ENCODE data around the gene GRHL1.
"Not testable (repeated sequence)": the region's sequence is repeated elsewhere in the genome, so short reads cannot be mapped to it uniquely, and the experiment has no call there.

Gene GRHL1

DNA sequence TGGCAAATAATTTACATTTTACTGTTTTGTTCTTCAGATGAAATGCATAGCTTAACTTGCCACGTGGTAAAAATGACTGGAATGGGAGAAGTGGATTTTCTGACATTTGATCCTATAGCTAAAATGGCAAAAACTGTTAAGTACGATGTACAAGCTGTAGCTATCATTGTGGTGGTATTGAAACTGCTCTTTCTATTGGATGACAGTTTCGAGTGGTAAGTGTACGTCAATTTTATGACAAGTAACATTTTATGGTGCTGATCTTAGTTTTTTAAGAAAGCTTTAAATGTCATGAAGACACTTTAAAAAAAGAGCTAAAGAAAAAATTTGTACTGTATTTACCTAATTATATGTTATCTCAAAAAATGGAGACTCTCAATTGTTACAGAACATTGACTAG is 40.8 kb upstream of the GRHL1 start:
- DNase-seq, result no peak
- no peaks in the 10 kb centered on the region for H3K27me3 ChIP-seq
- H3K9me3 ChIP-seq, result no peaks in the 10 kb centered on the region
- H3K4me1 ChIP-seq, result no peaks in the 10 kb centered on the region
- peaks cover 19 to 20% (median 19%) of the 10 kb centered on the region in 3 donors for H3K36me3 ChIP-seq
- H3K4me3 ChIP-seq, result no peak overlapping the region
- intact Hi-C loops (cut with DNase I; ENCODE audit: low total_unique reads), result no loop called here
- TF ChIP-seq, protein P1, sequence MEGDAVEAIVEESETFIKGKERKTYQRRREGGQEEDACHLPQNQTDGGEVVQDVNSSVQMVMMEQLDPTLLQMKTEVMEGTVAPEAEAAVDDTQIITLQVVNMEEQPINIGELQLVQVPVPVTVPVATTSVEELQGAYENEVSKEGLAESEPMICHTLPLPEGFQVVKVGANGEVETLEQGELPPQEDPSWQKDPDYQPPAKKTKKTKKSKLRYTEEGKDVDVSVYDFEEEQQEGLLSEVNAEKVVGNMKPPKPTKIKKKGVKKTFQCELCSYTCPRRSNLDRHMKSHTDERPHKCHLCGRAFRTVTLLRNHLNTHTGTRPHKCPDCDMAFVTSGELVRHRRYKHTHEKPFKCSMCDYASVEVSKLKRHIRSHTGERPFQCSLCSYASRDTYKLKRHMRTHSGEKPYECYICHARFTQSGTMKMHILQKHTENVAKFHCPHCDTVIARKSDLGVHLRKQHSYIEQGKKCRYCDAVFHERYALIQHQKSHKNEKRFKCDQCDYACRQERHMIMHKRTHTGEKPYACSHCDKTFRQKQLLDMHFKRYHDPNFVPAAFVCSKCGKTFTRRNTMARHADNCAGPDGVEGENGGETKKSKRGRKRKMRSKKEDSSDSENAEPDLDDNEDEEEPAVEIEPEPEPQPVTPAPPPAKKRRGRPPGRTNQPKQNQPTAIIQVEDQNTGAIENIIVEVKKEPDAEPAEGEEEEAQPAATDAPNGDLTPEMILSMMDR (IDR thresholded peaks at IDR 0.05), result no peak
- no peak overlapping the region for H3K27ac ChIP-seq

GRCh38 chr2:9912468-9912867 is 39.0 kb upstream of the GRHL1 start:
- no peak overlapping the region for H3K4me3 ChIP-seq
- no peaks in the 10 kb centered on the region for H3K9me3 ChIP-seq
- TF ChIP-seq, protein P1 (IDR thresholded peaks at IDR 0.05), result no peak
- peaks cover 19 to 20% (median 19%) of the 10 kb centered on the region in 3 donors for H3K36me3 ChIP-seq
- H3K27me3 ChIP-seq, result no peaks in the 10 kb centered on the region
- H3K27ac ChIP-seq, result no peak overlapping the region
- H3K4me1 ChIP-seq, result no peaks in the 10 kb centered on the region
- no peak for DNase-seq
- intact Hi-C loops (cut with DNase I; ENCODE audit: low total_unique reads), result no loop called here

- intact Hi-C loops (cut with DNase I; ENCODE audit: low total_unique reads), result no loop called here
- no peaks in the 10 kb centered on the region for H3K4me1 ChIP-seq
- no peaks in the 10 kb centered on the region for H3K27me3 ChIP-seq
- H3K4me3 ChIP-seq, result no peak overlapping the region
- peaks cover 19 to 28% (median 20%) of the 10 kb centered on the region in 3 donors for H3K36me3 ChIP-seq
- no peaks in the 10 kb centered on the region for H3K9me3 ChIP-seq
- no peak overlapping the region for H3K27ac ChIP-seq
- DNase-seq, result no peak
- TF ChIP-seq, protein P1 (IDR thresholded peaks at IDR 0.05), result no peak
These were observed 37.0 kb upstream of the GRHL1 start for GRCh38 chr2:9914384-9915065.

GRCh38 chr2:9918275-9918674 is 33.2 kb upstream of the GRHL1 start:
- Histone ChIP-seq H3K36me3 (peaks cover 16 to 30% (median 24%) of the 10 kb centered on the region in 3 donors), H3K27me3 (no peaks in the 10 kb centered on the region), H3K4me3 (no peak overlapping the region), H3K4me1 (no peaks in the 10 kb centered on the region), H3K9me3 (no peaks in the 10 kb centered on the region), H3K27ac (no peak overlapping the region)
- no peak for DNase-seq
- intact Hi-C loops (cut with DNase I; ENCODE audit: low total_unique reads), result no loop called here
- TF ChIP-seq, protein P1 (IDR thresholded peaks at IDR 0.05), result no peak

DNA sequence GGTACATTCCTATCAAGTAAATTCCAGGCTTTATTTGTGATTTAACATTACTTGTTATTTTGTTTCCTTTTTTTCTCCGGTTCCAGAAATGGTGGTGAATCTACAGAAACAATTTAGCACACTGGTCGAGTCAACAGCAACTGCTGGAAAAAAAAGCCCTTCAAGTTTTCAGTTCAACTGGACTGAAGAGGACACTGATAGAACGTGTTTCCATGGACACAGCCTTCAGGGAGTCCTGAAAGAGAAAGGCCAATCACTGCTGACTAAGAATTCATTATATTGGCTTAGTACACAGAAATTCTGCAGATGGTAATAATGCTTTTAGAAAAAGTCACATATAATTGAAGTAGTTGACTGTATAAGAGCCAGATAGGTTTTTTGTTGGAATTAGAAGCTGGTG is 32.0 kb upstream of the GRHL1 start:
- no peaks in the 10 kb centered on the region for H3K4me1 ChIP-seq
- no peak for DNase-seq
- H3K27ac ChIP-seq, result no peak overlapping the region
- H3K4me3 ChIP-seq, result no peak overlapping the region
- peaks cover 4 to 19% (median 12%) of the 10 kb centered on the region in 3 donors for H3K36me3 ChIP-seq
- intact Hi-C loops (cut with DNase I; ENCODE audit: low total_unique reads), result no loop called here
- TF ChIP-seq, protein P1 (IDR thresholded peaks at IDR 0.05), result no peak
- no peaks in the 10 kb centered on the region for H3K27me3 ChIP-seq
- H3K9me3 ChIP-seq, result no peaks in the 10 kb centered on the region

GRCh38 chr2:9927020-9927419 is 24.5 kb upstream of the GRHL1 start:
- H3K27ac ChIP-seq; intact Hi-C loops (cut with DNase I; ENCODE audit: low total_unique reads); H3K4me1 ChIP-seq; H3K4me3 ChIP-seq; H3K27me3 ChIP-seq; DNase-seq; H3K9me3 ChIP-seq: not testable (repeated sequence)
- peaks cover 0 to 18% (median 2%) of the 10 kb centered on the region in 3 donors for H3K36me3 ChIP-seq
